Renal cortex interstitium (tissue), 11 donors: ENCODE results near the gene FOXC2. TPM values are rescaled to one million over a fixed set of nuclear protein-coding genes. Genes with fewer than 3 reads are reported as not detected.

Experiments
- DNase-seq, 11 donors: peaks; one replicate each; pipeline ENCODE4 v3.0.0-alpha.2; 2013; ENCODE audit warnings: low read depth in 9 of 11, low spot score in 4 of 11; ENCODE audit errors: extremely low read depth in 1 of 11
- polyA plus RNA-seq, 3 donors: library from polyadenylated mRNA; unstranded; fragments of 120-200 nt; gene quantifications; one replicate each; pipeline ENCODE4 v1.2.1, GENCODE V29; 2013; ENCODE audit not compliant: insufficient read length in 3 of 3

The FOXC2 gene
- polyA plus RNA-seq, 3 donors, result 43.2 to 56.6 (median 46.3) TPM

DNA sequence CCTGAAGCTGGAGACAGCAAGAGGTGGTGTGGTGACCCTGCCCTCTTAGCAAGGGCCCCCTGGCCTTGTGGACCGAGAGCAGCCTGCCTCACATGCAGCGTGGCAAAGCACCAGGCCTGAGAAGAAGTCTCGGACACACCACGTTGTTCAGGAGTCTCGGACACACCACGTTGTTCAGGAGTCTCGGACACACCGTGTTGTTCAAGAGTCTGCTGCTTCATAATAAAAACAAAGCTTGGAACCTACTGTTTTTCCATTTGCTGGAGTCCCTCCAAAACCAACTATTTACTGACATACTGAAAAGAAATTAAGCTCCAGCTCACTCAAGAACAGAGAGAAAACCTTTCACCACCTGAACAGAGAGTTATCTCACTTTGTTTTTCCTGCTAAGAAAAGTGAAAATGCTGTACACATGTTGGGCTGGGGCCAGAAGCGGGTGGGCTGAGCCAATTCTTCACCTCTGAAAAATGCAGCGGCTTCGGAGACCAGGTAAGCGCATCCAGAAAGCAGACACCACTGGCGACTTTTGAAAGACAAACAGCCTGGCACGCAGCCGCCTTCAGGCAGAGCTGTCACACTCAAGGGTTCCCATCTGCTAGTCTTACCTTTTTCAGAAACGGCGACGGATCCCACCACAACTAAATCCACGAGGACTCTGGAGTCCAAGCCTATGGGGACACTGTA is 20.5 kb upstream of the FOXC2 start:
- DNase-seq, result no peak

DNA sequence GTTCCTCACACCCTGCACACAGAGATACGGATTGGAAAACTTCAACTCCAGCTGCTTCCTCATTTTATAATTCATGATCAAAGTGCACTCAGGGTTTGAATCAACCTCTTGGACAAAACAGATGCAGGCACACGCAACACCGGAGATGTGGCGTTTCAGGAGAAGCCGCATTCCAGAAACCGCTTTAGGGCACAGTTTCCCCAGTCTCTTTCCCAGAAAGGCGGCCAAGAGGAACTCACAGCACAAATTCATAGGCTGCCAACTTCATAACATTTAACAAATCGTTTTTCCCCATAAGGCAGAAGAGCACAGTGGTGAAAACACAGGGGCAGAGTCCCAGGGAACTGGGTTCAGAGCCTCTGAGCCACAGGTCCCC is 20.0 kb upstream of the FOXC2 start:
- no peak for DNase-seq

DNA sequence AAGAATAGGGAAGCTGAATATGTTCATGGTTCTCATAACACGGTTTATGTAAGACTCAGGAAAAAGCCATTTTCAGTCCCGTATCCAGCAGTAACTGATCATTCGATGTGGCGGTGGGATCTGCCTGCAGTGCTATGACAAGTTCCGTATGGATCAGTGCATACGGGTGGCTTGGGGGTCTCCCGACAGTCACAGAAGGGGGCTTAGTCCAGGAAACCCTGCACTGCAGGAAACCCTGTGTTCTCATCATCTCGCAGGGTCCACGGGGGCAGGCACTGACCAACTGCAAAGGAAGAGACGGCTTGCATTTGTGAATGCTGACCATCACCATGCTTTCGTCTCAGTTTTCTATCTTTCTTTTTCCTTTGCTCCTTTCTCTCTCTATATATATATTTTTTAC is 19.3 kb upstream of the FOXC2 start:
- no peak for DNase-seq

DNA sequence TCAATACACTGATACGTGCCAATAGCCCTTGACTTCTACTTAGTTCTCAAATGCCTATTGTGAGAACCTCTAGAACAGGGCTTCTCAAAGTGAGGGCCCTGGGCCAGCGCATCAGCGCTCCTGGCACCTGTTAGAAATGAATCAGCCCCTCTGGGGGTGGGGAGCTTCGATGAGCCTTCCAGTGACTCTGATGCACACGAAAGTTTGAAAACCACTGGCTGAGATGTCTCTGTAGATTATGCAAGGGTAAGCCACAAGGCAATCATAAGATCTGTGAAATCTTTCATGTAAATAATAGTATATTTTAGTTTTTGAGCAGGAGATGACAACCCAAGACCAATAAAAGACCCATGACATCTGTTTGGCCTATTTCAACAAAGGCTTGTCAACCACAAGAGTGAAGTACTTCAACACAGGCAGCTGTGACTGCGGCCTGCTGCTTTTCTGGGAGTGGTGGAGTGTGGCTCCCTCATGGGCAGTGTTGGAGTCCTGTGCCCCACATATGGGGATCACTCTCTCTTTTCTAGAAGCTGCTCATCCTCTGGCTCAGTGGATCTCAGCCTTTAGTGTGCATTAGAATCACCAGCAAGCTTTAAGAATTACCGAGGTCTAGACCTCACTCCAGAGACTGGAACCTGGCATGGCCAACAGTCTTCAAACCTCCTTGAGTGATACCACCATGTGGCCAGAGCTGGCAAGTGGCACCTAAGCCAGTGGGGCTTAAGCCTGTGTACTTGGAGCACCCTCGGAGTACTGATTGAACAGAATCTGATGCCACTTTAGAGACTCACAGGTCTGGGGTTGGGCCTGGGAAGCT is 17.3 kb upstream of the FOXC2 start:
- DNase-seq, result no peak

DNA sequence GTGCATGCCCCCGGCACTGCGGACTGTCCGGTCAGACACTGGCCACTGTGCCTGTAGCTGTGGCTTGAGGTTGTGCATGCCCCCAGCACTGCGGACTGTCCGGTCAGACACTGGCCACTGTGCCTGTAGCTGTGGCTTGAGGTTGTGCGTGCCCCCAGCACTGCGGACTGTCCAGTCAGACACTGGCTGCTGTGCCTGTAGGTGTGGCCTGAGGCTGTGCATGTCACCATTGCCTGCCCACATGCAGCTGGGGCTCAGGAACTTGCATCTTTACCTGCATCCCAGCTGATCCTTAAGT is 16.8 kb upstream of the FOXC2 start:
- no peak for DNase-seq

DNA sequence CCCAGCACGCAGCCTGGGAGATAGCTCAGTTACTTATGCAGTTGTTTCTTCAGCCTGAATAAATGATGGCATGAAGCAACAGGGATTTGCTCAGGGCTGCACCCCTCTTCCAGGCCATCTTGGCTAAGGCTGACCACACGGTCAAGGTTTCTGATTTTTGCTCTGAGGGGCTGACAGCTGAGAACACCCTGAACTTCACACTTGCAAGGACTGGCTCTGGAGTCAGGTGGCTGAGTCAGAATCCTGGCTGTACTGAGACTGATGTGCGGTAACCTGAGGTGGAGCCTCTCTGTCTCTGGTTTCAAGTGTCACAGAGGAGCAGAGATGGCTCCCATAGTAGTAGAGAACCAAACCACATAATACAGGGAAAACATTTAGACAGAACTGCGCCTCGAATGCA is 16.3 kb upstream of the FOXC2 start:
- no peak for DNase-seq

DNA sequence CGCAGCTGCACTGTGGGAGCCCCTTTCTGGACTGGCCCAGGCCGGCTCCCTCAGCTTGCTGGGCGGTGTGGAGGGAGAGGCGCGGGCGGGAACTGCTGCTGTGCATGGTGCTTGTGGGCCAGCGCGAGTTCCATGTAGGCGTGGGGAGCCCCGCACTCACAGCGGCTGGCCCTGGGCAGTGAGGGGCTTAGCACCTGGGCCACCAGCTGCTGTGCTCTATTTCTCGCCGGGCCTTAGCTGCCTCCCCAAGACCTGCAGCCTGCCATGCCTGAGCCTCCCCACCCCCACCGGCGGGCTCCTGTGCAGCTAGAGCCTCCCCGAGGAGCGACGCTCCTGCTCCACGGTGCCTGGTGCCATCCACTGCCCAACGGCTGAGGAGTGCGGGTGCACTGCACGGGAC is 13.3 kb upstream of the FOXC2 start:
- DNase-seq, result no peak

DNA sequence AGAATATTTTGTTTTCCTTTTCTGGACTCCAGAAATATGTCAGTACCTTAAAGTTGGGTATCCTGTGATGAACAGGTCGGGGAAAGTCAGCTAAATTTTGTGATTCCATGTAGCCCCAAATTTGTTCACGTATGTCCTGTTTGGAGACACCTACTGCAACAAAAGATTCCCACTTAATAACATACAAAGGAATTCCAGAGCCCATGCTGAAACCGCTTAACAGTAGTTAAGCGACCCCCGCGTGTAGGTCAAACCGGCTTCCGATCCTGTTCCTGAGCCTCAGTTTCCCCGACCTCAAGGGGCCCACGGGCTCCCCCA is 12.1 kb upstream of the FOXC2 start:
- DNase-seq, result peak in 1 of 11 donors; percentile 1

DNA sequence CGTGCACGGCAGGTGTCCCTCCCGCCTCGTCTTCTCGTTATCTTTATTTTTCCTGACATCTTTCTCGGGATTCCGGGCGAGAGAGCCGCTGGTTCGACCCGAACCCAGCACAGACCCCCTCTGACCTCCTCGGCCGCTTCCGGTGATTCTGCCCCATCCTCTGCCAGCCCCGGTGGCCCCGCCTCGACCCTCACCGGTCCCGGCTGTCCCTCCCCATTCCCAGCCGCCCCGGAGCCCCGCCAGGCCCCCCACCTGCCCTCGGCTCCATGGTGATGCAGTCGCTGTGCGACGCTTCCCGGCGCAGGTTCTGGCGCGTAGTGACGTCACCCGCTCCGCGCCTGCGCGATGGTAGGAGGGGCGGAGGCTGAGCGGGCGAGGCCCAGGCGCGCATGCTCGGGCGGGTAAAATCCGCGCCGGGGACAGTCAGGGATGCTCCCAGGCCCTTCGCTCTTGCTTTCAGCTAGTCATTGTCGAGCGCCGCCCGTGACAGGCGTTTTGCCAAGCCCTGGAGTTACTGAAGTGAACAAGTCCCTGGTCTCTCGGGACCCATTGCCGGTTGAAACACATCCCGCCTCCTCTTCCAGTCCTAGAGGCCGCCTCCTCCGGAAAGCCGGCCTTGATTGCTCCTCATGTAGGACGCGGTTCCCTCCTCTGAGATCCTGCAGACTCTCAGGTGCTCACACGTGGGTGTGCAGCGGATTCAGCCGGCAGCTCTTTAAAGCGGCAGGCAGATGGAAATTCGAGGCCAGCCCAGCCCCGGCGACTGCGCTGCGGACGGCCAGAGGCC is 11.5 kb upstream of the FOXC2 start, which contains the start of gene MTHFSD:
TSS of gene MTHFSD (minus strand) at position 319 of the 787 bp plus-strand sequence. CDS start at position 268, 51 bp downstream.
- DNase-seq, result peak in 10 of 11 donors; percentile 80 to 94 (median 91)

DNA sequence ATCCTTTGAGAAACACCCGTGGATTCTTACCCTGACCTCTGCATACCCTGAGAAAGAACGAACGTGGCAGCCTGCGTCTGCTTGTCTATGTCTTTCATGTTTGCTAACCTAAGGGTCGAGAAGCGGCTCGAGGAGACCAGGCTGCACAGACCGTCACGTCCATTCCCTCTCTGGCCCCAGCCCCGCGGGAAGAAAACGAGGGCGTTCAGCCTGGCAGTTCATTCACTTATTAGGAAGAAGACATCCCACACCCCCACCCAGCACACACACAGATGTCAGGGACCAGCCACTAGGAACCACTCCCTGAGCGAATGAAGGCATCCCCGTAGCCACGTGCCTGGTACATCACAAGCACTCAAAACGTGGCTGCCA is 10.9 kb upstream of the FOXC2 start:
- no peak for DNase-seq

DNA sequence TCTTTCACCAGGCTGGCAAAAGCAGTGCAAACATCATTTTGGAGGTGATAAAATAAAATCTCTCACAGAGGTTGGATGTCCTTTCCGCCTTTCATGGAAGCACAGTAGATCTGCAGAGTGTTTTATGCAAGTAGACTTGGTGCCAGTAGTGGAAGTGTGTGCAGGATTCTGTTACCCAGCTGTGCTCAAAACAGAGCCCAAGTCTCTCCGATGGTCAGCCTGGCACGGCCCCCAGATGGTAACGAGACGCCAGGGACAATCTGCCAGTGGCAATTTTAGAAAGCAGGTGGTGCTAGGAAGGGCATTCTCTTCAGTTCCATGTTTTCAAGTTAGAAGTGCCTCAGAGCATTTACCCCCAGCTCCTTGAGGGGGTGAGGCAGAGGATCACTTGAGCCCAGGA is 10.1 kb upstream of the FOXC2 start:
- DNase-seq, result no peak

DNA sequence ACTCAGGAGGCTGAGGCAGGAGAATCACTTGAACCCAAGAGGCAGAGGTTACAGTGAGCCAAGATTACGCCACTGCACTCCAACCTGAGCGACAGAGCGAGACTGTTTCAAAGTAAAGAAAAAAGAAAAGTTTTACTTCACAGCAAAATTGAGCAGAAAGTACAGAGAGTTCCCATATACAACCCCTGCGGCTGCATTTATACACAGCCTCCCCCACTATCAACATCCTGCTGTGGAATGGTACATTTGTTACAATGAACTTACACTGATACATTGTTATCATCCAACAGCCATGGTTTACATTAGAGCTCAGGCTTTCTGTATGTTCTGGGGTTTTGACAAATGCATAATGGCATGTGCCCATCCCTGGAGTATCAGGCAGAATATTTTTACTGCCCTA is 9.0 kb upstream of the FOXC2 start:
- DNase-seq, result no peak

DNA sequence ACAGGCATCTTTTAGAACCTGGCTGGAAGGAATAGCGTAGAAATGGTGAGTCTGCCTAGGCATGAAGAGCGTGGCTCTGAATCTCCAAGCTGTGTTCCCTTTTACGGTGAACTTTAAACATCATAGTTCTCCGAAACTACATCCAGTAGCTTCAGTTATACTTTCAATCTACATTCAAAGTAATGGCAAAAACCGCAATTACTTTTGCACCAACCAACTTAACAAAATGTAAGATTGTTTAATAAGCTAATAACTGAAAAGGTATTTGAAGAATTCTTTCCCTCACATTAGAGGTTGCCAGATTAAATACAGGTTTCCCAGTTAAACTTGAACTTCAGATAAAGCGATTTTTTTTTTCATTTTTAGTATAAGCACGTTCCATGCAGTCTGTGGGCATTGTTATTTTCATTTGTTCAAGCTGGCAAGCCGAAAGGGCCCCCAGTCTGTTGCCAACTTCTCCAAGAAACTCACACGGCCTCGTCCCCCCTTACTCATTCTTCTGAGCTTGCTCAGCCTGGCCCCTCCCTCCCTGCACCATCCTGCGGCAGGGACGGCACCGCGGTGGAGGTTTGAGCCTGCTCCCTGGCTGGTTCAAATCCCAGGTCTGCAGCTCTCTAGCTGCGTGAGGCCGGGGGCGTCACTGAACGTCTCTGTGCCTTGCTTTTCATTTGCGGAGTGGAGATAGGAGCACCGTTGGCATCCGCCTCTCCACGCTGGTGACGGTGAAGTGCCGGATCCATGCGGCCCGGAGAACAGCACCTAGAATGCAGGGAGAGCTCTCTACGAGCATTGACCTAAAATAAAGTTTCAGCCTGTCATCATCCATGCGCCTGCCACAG is 8.1 kb upstream of the FOXC2 start:
- no peak for DNase-seq

DNA sequence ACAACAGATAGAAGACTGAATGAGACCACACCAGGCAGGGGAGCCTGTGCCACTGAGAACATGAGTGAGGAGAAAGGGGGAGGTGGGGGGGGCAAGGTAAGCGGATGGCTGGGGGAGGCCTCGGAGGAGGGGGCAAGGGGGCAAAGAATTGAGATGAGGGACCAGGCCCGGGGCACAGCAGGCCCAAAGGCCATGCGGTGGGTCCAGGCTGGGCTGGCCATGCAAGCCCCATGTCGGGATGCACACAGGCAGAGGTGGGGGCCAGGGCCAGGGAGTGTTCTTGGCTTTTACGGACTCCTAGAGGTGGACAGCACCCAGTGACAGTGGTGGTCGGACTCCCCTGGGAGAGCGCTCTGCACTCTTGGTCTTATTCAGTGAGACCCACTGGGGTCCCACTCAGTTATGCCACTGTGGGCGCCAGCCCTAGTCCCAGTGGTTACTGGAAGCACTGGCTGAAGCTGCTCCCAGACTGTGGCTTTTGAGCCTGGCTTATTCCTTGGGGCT is 6.8 kb upstream of the FOXC2 start:
- no peak for DNase-seq

DNA sequence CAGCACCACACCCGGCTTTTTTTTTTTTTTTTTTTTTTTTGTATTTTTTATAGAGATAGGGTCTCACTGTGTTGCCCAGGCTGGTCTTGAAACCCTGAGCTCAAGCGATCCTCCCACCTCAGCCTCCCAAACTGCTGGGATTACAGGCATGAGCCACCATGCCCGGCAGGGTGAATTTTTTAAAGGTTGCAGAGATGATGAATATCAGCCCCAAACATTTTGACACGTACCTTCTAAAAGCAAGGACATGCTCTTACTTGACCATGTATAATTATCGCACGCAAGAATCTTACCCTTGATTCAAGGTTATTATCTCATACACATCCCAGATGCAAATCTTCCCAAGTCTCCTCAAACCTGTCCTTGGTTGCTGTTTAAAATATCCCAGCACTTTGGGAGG is 4.3 kb upstream of the FOXC2 start:
- DNase-seq, result no peak

DNA sequence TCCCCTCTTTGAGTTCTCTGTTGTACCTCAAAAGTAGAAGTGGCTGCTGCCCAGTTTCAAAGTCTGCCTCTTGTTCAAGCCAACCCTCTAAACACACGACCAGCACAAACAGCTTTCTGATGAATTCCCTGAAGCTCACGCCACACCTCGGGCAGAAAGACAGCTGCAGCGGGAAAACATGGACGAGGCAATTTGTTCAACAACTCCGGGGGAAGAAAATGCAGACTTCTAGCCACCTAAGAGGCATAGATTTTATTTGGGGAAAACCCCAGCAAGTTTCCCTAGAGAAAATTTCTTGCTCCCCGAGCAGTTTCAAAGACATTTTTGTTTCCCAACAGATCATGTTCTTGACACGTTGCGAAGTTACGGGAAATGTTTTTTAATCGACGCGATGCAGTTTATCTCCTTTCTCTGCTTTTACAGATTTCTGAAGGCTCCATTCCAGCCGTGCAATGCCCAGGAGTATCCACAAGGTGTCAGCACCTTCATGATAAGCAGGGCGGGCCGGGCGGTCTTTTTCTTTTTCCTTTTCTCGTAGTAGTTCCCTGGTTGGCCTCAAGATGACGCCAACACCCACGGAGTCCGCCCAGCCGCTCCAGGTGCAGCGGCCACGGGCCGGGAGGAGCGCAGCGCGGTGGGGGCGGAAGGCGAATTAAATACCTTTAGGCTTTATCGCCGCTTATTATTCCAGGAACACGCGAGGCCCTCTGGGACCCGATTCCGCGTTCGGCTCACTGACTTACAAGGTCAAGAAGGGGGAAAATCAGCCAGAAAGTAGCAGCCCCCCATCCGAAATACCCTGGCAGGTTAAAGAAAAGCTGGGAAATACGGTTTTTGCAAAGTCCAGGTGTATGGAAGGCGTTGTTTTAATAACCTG is 2.9 kb upstream of the FOXC2 start:
- DNase-seq, result peak in 10 of 11 donors; percentile 82 to 92 (median 89)

DNA sequence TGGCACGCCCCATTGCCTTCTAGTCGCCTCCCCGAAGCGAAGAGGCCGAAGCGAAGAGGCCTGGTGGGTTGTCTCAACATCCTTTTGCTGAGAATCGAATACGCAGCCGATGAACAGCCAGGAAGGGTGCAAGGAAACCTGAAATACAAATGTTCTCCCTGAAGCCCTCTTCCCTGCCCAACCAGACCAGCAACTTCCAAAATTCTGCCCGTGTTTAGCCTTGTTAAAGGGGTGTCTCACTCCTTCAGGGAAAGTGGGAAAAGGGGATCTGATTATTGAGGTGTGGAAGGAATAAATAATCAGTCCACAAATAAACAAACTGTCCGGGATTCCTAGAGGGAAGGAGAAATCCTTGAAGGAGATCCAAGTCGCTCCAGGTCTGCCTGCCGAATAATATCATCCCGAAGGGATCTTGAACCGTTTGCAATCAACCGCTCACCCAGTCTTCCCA is 1.4 kb upstream of the FOXC2 start:
- no peak for DNase-seq
